HG02759 (cell line): Measurements from ENCODE around the gene LRP1-AS.

ENCODE experiments used
- ATAC-seq: cut with Tn5 transposase; IDR thresholded peaks from one replicate; pipeline ENCODE4 v1.9.1; 2021; ENCODE audit warnings: mild to moderate bottlenecking, moderate library complexity; ENCODE audit not compliant: unreplicated experiment

Gene LRP1-AS

DNA sequence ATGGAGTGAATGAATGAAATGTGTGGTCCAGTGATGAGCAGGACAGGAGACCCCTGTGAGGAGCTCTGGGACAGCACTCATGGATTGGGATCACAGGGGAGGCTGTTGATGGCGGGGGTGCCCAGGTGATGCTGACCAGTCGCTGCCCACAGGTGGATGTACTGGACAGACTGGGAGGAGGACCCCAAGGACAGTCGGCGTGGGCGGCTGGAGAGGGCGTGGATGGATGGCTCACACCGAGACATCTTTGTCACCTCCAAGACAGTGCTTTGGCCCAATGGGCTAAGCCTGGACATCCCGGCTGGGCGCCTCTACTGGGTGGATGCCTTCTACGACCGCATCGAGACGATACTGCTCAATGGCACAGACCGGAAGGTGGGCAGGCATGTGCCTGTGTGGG is 13.3 kb upstream of the LRP1-AS start:
- ATAC-seq: no peak

DNA sequence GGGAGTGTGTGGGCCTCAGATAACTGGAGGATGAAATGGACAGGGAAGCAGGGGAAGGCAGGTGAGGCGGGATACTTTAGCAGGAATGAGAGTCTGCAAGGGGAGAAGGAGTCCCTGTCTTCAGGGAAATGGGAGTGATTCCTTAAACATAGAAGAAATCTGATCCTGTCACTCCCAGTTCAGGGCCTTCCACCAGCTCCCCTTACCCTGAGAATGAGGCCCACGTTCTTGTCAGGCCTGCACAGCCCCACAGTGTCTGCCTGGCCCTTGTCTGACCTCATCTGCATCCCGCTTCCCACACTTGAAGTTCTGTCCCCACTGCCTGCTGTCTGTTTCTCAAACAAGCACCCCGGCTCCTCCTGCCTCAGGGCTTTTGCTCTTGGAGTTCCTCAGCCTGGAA is 12.6 kb upstream of the LRP1-AS start:
- ATAC-seq: no peak

DNA sequence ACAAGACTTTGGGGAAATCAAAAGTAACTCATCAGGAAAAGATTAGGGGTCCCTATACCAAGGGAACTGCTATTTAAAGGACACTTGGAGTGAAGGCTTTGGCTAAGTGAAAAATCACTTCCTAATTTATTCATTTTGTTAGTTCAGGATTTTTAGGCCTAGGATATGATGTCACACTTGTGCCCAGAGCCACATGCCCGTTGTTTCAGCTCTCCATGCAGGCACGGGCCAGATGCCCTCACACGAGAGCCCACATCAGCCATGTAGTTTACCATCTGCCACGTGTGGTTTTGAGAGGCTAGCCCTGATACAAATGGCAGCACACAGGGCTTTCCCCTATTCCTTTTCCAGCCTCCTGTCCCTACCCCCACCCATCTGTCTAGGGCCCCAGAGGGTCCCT is 11.9 kb upstream of the LRP1-AS start:
- no peak for ATAC-seq

- no peak for ATAC-seq
Observed at GRCh38 chr12:57158665-57159064, 11.2 kb upstream of the LRP1-AS start.

- no peak for ATAC-seq
Observed at GRCh38 chr12:57158186-57158585, 10.8 kb upstream of the LRP1-AS start.

DNA sequence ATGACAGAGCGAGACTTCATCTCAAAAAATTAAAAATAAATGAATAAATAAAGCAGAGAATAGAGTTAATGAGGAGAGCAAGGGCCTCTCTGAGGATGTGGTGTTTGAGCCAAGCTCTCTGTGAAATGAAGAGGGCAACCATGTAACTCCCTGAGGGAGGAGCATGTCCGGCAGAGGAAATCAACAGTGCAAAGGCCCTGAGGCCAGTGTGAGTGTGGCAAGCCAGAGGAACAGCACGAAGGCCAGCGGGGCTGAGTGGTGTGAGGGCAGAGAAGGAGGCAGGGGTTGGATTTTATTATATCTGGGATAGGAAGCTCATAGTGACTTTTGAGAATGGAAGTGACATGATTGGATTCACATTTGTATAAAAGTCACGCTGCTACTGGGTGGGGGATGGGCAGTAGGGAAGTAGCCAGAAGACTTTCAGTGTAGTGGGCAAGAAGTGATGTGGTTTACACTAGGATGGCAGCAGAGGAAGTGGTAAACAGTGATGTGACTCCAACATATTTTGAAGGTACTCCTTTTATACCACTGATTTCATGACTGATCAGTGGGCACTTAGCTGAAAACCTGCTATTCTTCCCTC is 10.3 kb upstream of the LRP1-AS start:
- no peak for ATAC-seq

DNA sequence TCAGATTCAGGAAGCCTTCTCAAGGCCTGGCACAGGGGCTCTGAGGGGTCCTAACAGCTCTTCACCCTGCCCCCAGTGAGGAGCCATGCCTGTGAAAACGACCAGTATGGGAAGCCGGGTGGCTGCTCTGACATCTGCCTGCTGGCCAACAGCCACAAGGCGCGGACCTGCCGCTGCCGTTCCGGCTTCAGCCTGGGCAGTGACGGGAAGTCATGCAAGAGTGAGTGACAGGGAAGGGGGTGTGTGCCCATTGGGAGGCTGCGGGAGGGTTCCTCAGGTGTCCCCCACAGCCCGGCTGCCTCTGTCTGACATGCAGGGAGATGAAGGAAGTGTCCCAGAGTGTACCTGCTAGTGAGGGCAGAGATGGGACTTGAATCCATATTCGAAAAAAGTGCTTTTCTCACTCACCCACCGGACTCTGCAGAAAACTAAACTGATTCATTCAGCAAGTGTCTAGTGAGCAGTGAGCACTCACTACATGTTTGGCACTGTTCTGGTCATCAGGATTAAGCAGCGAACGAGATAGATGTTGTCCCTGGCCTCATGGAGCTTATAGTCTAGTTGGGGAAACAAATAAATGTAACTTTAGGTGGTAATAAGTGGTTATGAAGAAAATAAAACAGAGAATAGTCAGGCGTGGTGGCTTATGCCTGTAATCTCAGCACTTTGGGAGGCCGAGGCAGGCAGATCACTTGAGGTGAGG is 9.4 kb upstream of the LRP1-AS start:
- ATAC-seq: no peak

- no peak for ATAC-seq
Observed at GRCh38 chr12:57154804-57155434, 7.5 kb upstream of the LRP1-AS start.

- no peak for ATAC-seq
Observed at GRCh38 chr12:57154076-57154475, 6.7 kb upstream of the LRP1-AS start.

- no peak for ATAC-seq
Observed at GRCh38 chr12:57153415-57153997, 6.1 kb upstream of the LRP1-AS start.

- no peak for ATAC-seq
Observed at GRCh38 chr12:57152639-57153038, 5.2 kb upstream of the LRP1-AS start.

GRCh38 chr12:57151741-57152630 is 4.6 kb upstream of the LRP1-AS start:
- ATAC-seq: no peak

DNA sequence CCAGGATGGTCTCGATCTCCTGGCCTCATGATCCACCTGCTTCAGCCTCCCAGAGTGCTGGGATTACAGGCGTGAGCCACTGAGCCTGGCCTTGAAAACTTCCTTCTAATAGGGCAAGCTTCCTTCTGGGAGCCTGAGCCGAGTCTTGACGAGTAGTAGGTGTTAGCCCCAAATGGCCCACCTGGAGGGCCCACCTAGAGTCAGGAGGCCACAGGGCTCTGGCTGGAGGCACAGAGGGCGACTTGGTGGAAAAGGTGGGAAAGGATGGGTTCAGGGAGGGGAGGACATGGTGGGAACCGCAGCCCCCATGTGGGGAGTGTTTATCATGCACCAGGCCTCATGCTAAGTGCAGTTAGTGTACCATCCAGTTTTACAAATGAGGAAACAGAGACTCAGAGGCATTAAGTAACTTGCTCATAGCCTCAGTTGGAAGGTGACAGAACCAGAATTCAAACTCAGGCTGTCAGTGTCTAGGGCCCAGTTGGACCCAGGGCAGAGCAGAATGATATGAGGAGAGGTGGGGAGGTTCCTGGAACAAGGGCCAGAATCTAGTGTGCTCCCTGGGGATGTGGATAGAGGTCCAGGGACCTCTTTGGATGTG is 3.1 kb upstream of the LRP1-AS start:
- ATAC-seq: no peak

DNA sequence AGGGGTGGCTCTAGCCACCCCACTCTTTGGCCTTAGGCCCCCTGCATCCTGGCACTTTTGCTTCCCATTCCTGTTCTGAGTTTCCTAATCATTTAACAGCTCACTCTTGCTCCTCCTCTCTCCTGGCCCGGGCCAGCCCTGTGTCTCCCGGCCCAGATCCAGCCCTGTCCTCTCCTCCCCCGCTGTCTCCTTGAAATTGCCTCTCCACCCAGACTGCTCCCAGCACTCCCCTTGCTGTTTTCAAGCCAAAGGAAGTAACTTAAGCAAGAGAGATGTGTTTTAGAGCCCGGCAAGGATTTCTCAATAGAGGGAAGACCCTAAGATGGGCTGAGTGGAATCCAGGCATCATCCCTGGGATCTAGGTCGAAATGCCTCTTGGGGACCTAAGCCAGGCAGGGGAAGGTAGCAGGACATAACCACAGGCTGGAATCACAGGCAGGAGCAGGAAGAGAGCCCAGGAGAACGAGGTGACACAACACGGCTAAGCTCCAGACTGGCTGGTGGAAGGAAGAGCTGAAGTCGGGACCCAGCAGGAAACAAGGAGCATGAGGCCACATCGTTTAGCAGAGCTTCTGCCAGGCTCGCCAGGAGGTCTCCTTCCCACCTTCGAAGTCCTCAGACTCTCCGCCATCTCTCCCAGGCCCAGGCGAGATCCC is 2.0 kb upstream of the LRP1-AS start:
- no peak for ATAC-seq

DNA sequence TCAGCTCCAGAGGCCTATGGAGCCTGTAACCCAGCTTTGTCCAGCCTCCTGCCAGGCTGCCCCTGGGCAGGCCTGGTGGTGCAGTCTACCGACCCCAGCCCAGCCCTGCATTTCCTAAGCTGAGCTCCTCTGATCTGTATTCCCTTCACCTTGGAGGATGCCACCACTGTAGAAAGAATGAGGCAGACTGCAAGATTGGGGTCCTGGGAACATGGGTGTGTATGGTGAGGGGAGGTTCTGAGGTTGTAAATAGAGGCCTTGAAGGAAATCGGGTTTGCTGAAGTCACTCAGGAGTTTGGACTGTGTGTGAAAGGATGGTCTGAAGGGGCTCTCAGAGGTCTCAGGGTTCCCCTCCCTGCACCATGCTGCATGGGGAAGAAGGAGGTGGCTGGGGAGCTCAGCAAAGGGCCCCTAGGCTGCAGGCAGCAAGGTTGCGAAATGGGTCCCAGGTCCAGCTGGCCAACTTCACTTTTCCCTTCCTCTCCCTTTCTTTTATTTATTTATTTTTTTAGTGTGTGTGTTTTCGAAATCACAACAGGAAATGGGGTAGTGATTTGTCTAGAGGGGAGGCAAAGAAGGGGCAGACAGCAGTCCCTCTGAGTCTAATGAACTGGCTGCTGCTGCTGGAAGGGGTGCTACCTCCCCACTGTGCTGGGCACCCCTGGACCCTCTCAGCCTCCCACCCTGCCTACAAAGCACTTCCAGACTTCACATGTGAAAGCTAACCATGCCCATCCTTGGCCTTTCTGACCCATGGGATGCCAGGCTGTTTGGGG is 1.2 kb upstream of the LRP1-AS start:
- ATAC-seq: no peak

- no peak for ATAC-seq
Observed at GRCh38 chr12:57146092-57146491, 1.3 kb downstream of the LRP1-AS start.

- ATAC-seq: no peak
Observed at GRCh38 chr12:57145460-57146059, 1.9 kb downstream of the LRP1-AS start.

DNA sequence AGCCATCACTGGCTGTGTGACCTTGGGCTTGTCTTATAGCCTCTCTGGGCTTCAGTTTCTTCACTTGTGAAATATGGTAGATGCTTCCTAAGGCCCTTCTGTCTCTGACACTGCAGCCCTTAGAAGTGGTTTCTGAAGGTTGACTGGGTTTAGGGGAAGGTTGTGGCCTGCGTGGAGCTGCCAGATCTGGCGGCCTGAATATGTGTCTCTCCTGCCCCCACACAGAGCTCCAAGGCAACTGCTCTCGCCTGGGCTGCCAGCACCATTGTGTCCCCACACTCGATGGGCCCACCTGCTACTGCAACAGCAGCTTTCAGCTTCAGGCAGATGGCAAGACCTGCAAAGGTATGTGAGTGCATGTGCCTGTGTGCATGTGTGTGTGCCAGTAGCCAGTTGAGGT is 4.0 kb downstream of the LRP1-AS start:
- no peak for ATAC-seq

DNA sequence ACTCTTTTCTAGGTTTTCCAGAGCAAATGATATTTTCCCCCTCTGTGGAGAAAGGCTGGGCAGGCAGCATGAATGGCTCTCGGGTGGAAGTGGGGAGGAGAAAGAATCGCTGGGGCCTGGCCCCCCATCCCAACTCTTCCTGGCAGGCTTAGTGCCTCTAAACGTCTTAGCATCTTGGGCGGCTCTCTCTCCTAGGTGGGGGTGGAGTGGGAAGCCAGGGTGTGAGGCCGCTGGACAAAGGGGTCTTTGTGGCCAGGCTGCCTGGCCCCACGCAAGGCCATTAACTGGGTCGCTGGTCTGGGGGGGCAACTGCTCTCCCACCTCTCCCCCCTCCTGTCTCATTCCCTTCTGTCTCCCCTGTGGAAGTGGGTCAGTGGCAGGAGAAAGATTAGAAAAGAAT is 4.7 kb downstream of the LRP1-AS start:
- ATAC-seq: no peak
